GM23338 (cell line): Measurements from ENCODE around the gene MAST4. TPM values are rescaled to one million over a fixed set of nuclear protein-coding genes. Genes with fewer than 3 reads are reported as not detected.

Experiments used
- ATAC-seq: fragments of 200-7000 bp; cut with Tn5 transposase; 3 replicates; pipeline ENCODE4 v1.9.1; 2020
- DNase-seq: peaks from one replicate; pipeline ENCODE4 v3.0.0-alpha.2; 2015; ENCODE audit warnings: low spot score
- H2AFZ ChIP-seq: fragments of 200-600 bp; sonication (generic); 2 replicates; pipeline ENCODE4 v1.8.0; 2016; ENCODE audit warnings: antibody characterized with exemption, mild to moderate bottlenecking, moderate library complexity
- H3F3A ChIP-seq: fragments of 200-600 bp; sonication (generic); replicated peaks from 2 replicates; pipeline ENCODE4 v1.8.0; 2017; ENCODE audit warnings: antibody characterized with exemption, mixed run types, low read depth
- H3K27ac ChIP-seq: fragments of 200-600 bp; sonication (generic); 2 replicates; pipeline ENCODE4 v1.6.1; 2016; ENCODE audit warnings: low read depth
- H3K27me3 ChIP-seq: fragments of 200-600 bp; sonication (generic); 2 replicates; pipeline ENCODE4 v1.8.0; 2016; ENCODE audit warnings: mild to moderate bottlenecking, mixed run types, moderate library complexity; ENCODE audit not compliant: insufficient read depth
- H3K36me3 ChIP-seq: fragments of 200-600 bp; sonication (generic); 2 replicates; pipeline ENCODE4 v1.8.0; 2016; ENCODE audit warnings: mild to moderate bottlenecking; ENCODE audit not compliant: insufficient read depth
- H3K4me1 ChIP-seq: fragments of 200-600 bp; sonication (generic); 2 replicates; pipeline ENCODE4 v1.8.0; 2016; ENCODE audit warnings: mild to moderate bottlenecking, moderate library complexity; ENCODE audit not compliant: insufficient read depth
- H3K4me2 ChIP-seq: fragments of 200-600 bp; sonication (generic); 2 replicates; pipeline ENCODE4 v1.7.1; 2017; ENCODE audit warnings: mixed run types
- H3K4me3 ChIP-seq: fragments of 200-600 bp; sonication (generic); 2 replicates; pipeline ENCODE4 v1.6.1; 2016; ENCODE audit warnings: mixed run types
- H3K79me2 ChIP-seq: fragments of 200-600 bp; sonication (generic); replicated peaks from 2 replicates; pipeline ENCODE4 v1.8.0; 2017; ENCODE audit warnings: mild to moderate bottlenecking; ENCODE audit not compliant: insufficient read depth
- H3K9me2 ChIP-seq: fragments of 200-600 bp; sonication (generic); 2 replicates; pipeline ENCODE4 v1.8.0; 2017; ENCODE audit not compliant: insufficient read depth
- H4K20me1 ChIP-seq: fragments of 200-600 bp; sonication (generic); replicated peaks from 2 replicates; pipeline ENCODE4 v1.8.0; 2017; ENCODE audit warnings: mild to moderate bottlenecking; ENCODE audit not compliant: insufficient read depth
- H3K27ac Mint-ChIP-seq: 2 replicates; pipeline ENCODE4 v1.8.0; 2020; ENCODE audit warnings: inconsistent platforms, mild to moderate bottlenecking, moderate library complexity, mixed read lengths
- H3K27me3 Mint-ChIP-seq: 3 replicates; pipeline ENCODE4 v1.8.0; 2022; ENCODE audit warnings: low read depth, mild to moderate bottlenecking, moderate library complexity, mixed read lengths, inconsistent platforms; ENCODE audit not compliant: insufficient read depth, poor library complexity
- H3K36me3 Mint-ChIP-seq: 3 replicates; pipeline ENCODE4 v1.8.0; 2021; ENCODE audit warnings: low read depth, mild to moderate bottlenecking, inconsistent platforms, moderate library complexity, mixed read lengths
- H3K4me1 Mint-ChIP-seq: 3 replicates; pipeline ENCODE4 v1.8.0; 2020; ENCODE audit warnings: mild to moderate bottlenecking, inconsistent platforms, mixed read lengths
- H3K4me3 Mint-ChIP-seq: 3 replicates; pipeline ENCODE4 v1.8.0; 2021; ENCODE audit warnings: moderate library complexity, mild to moderate bottlenecking, inconsistent platforms, mixed read lengths
- H3K9me3 Mint-ChIP-seq: 3 replicates; pipeline ENCODE4 v1.8.0; 2020; ENCODE audit warnings: moderate library complexity, mild to moderate bottlenecking, inconsistent platforms, mixed read lengths
- ETS1 ChIP-seq: IDR thresholded peaks from 2 replicates; pipeline ENCODE4 v1.6.1; 2016; ENCODE audit warnings: antibody characterized with exemption
- EZH2 ChIP-seq: fragments of 200-600 bp; sonication (generic); IDR thresholded peaks from one replicate; pipeline ENCODE4 v1.8.0; 2017; ENCODE audit warnings: antibody characterized with exemption, mild to moderate bottlenecking, low read depth; ENCODE audit not compliant: unreplicated experiment
- NANOG ChIP-seq: IDR thresholded peaks from 2 replicates; pipeline ENCODE4 v1.6.1; 2016; ENCODE audit warnings: antibody characterized with exemption, borderline replicate concordance
- POLR2AphosphoS5 ChIP-seq: IDR thresholded peaks from 2 replicates; pipeline ENCODE4 v1.6.1; 2016; ENCODE audit warnings: antibody characterized with exemption, low read depth
- REST ChIP-seq: IDR thresholded peaks from one replicate; pipeline ENCODE4 v1.6.1; 2018; ENCODE audit warnings: antibody characterized with exemption; ENCODE audit not compliant: unreplicated experiment
- STAT1 ChIP-seq: IDR thresholded peaks from one replicate; pipeline ENCODE4 v1.6.1; 2016; ENCODE audit warnings: antibody characterized with exemption; ENCODE audit not compliant: unreplicated experiment
- polyA plus RNA-seq: library from polyadenylated mRNA; unstranded; fragments of >200 nt; fragmentation: Nextera tagmentation; extraction: Ambion mirVana; gene quantifications from 2 replicates; pipeline ENCODE4 v1.2.1, GENCODE V29; 2016
- total RNA-seq: library from RNA; depleted of rRNA; stranded (reverse); fragments of >200 nt; shearing (Covaris generic); gene quantifications from 2 replicates; pipeline ENCODE4 v1.2.3, GENCODE V29; 2014

Gene MAST4
- total and polyA plus RNA-seq, 2 experiments from 2014 or later = 3.6 to 8.5 TPM

GRCh38 chr5:67093279-67093678 is 497.1 kb downstream of the MAST4 start (continued):
- no peak for TF ChIP-seq EZH2

GRCh38 chr5:67094476-67095300 is 498.5 kb downstream of the MAST4 start:
- Mint-ChIP-seq H3K4me1 (peaks cover 32% of the 10 kb centered on the region), H3K36me3 (no peaks in the 10 kb centered on the region), H3K27me3 (no peaks in the 10 kb centered on the region), H3K27ac (peak overlapping the region; percentile 93), H3K4me3 (peak overlapping the region; percentile 14; the same call in 2 of the 3 replicates), H3K9me3 (no peaks in the 10 kb centered on the region)
- no peak for TF ChIP-seq NANOG
- TF ChIP-seq POLR2AphosphoS5 = no peak
- H3K27ac ChIP-seq = peak overlapping the region; percentile 10; the same call in 1 of the 2 replicates
- H3K79me2 ChIP-seq = no peaks in the 10 kb centered on the region
- no peaks in the 10 kb centered on the region for H3K36me3 ChIP-seq
- ATAC-seq (peak; percentile 97), DNase-seq (peak; percentile 37)
- H3K4me2 ChIP-seq = peak overlapping the region; percentile 29; the same call in 1 of the 2 replicates
- H3K9me2 ChIP-seq = no peaks in the 10 kb centered on the region
- H3F3A ChIP-seq = no peaks in the 10 kb centered on the region
- no peak overlapping the region for H3K4me3 ChIP-seq
- H2AFZ ChIP-seq = no peak overlapping the region
- H3K27me3 ChIP-seq = no peaks in the 10 kb centered on the region
- H3K4me1 ChIP-seq = peaks cover 11% of the 10 kb centered on the region
- H4K20me1 ChIP-seq = no peaks in the 10 kb centered on the region

GRCh38 chr5:67095346-67096171 is 499.4 kb downstream of the MAST4 start:
- Histone ChIP-seq H3F3A (no peaks in the 10 kb centered on the region), H3K27me3 (no peaks in the 10 kb centered on the region), H3K4me2 (0 out of 2 replicates have a peak overlapping the region, but pooled peaks have one; percentile 29), H3K4me1 (peaks cover 11% of the 10 kb centered on the region), H3K27ac (peak overlapping the region; percentile 10; the same call in 1 of the 2 replicates), H2AFZ (no peak overlapping the region), H4K20me1 (no peaks in the 10 kb centered on the region), H3K36me3 (no peaks in the 10 kb centered on the region), H3K4me3 (no peak overlapping the region), H3K9me2 (no peaks in the 10 kb centered on the region), H3K79me2 (no peaks in the 10 kb centered on the region)
- DNase-seq (peak; percentile 18), ATAC-seq (peak; percentile 59)
- Mint-ChIP-seq H3K4me1 (peaks cover 32% of the 10 kb centered on the region), H3K4me3 (no peak overlapping the region), H3K9me3 (no peaks in the 10 kb centered on the region), H3K36me3 (no peaks in the 10 kb centered on the region), H3K27me3 (no peaks in the 10 kb centered on the region), H3K27ac (peak overlapping the region; percentile 93)
- TF ChIP-seq REST (no peak), ETS1 (no peak), STAT1 (no peak)
